ENCODE data around the gene DNHD1. TPM values are rescaled to one million over a fixed set of nuclear protein-coding genes. Genes with fewer than 3 reads are reported as not detected.

The DNHD1 gene
- total RNA-seq, 1 donor from 2014 or later, result 17.3 TPM

DNA sequence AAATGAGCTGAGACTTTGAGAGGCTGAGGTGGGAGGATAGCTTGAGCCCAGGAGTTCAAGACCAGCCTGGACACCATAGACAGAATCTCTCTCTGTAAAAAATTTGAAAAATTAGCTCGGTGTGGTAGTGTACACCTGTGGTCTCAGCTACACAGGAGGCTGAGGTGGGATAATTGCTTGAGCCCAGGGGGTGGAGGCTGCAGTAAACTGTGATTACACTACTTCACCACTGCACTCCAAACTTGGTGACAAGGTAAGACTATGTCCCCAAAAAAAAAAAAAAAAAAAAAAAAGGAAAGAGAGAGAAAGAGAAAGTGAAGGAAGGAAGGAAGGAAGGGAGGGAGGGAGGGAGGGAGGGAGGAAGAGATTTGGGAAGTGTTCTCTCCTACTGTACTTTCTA is 81.1 kb downstream of the DNHD1 start:
- Mint-ChIP-seq H3K4me3 (no peak overlapping the region), H3K9me3 (peaks cover 17% of the 10 kb centered on the region), H3K27ac (no peak overlapping the region), H3K36me3 (peaks cover 20% of the 10 kb centered on the region), H3K4me1 (peaks cover 12% of the 10 kb centered on the region), H3K27me3 (ENCODE audit: low read depth) (no peaks in the 10 kb centered on the region)
- TF ChIP-seq, protein P1, sequence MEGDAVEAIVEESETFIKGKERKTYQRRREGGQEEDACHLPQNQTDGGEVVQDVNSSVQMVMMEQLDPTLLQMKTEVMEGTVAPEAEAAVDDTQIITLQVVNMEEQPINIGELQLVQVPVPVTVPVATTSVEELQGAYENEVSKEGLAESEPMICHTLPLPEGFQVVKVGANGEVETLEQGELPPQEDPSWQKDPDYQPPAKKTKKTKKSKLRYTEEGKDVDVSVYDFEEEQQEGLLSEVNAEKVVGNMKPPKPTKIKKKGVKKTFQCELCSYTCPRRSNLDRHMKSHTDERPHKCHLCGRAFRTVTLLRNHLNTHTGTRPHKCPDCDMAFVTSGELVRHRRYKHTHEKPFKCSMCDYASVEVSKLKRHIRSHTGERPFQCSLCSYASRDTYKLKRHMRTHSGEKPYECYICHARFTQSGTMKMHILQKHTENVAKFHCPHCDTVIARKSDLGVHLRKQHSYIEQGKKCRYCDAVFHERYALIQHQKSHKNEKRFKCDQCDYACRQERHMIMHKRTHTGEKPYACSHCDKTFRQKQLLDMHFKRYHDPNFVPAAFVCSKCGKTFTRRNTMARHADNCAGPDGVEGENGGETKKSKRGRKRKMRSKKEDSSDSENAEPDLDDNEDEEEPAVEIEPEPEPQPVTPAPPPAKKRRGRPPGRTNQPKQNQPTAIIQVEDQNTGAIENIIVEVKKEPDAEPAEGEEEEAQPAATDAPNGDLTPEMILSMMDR (IDR thresholded peaks at IDR 0.05; ENCODE audit: unreplicated experiment), result no peak
- DNase-seq (ENCODE audit: low spot score in 2 of 2, unreplicated experiment in 2 of 2), result no peak

DNA sequence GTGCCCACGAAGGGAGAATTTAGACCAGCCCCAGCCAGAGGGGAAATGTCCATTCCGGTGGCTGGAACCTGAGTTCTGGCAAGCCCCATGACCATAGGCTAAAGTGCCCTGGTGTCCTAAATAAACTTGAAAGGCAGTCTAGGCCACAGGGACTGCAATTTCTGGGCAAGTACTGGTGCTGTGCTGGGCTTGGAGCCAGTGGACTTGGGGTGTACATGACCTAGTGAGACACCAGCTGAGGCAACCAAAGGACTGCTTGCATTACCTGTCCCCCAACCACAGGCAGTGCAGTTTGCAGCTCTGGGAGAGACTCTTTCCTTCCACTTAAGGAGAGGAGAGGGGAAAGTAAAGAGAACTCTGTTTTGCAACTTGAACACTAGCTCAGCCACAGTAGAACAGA is 82.6 kb downstream of the DNHD1 start:
- no peak overlapping the region for H3K4me3 Mint-ChIP-seq
- no peak for DNase-seq (ENCODE audit: low spot score in 2 of 2, unreplicated experiment in 2 of 2)
- H3K9me3 Mint-ChIP-seq, result peaks cover 33% of the 10 kb centered on the region
- H3K36me3 Mint-ChIP-seq, result peaks cover 34% of the 10 kb centered on the region
- no peak overlapping the region for H3K27ac Mint-ChIP-seq
- peaks cover 12% of the 10 kb centered on the region for H3K4me1 Mint-ChIP-seq
- H3K27me3 Mint-ChIP-seq (ENCODE audit: low read depth), result no peaks in the 10 kb centered on the region
- TF ChIP-seq, protein P1 (IDR thresholded peaks at IDR 0.05; ENCODE audit: unreplicated experiment), result no peak

DNA sequence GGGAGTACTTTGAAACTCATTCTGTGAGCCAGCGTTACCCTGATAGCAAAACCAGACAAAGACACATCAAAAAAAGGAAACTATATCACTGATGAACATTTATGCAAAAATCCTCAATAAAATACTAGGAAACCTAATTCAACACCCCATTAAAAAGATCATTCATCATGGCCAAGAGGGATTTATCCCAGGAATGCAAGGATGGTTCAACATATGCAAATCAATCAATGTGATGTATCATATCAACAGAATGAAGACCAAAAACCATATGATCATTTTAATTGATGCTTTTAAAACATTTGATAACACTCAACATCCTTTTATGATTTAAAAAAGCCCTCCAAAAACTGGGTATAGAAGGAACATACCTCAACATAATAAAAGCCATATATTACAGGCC is 86.5 kb downstream of the DNHD1 start:
- no peak overlapping the region for H3K4me3 Mint-ChIP-seq
- H3K27me3 Mint-ChIP-seq (ENCODE audit: low read depth), result no peaks in the 10 kb centered on the region
- TF ChIP-seq, protein P1 (IDR thresholded peaks at IDR 0.05; ENCODE audit: unreplicated experiment), result no peak
- no peak overlapping the region for H3K27ac Mint-ChIP-seq
- no peak for DNase-seq (ENCODE audit: low spot score in 2 of 2, unreplicated experiment in 2 of 2)
- H3K4me1 Mint-ChIP-seq, result no peaks in the 10 kb centered on the region
- peaks cover 40% of the 10 kb centered on the region for H3K36me3 Mint-ChIP-seq
- peaks cover 37% of the 10 kb centered on the region for H3K9me3 Mint-ChIP-seq

DNA sequence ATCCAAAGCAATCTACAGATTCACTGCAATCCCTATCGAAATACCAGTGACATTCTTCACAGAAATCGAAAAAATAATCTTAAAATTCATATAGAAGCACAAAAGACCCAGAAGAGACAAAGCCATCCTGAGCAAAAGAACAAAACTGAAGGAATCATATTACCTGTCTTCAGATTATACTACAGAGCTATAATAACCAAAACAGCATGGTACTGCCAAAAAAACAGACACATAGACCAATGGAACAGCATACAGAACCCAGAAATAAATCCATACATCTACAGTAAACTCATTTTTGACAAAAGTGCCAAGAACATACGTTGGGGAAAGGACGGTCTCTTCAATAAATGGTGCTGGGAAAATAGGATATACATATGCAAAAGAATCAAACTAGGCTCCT is 87.4 kb downstream of the DNHD1 start:
- Mint-ChIP-seq H3K4me1 (no peaks in the 10 kb centered on the region), H3K27ac (no peak overlapping the region), H3K27me3 (ENCODE audit: low read depth) (no peaks in the 10 kb centered on the region), H3K9me3 (peaks cover 37% of the 10 kb centered on the region), H3K36me3 (peaks cover 40% of the 10 kb centered on the region), H3K4me3 (no peak overlapping the region)
- TF ChIP-seq, protein P1 (IDR thresholded peaks at IDR 0.05; ENCODE audit: unreplicated experiment), result no peak
- DNase-seq (ENCODE audit: low spot score in 2 of 2, unreplicated experiment in 2 of 2), result no peak

DNA sequence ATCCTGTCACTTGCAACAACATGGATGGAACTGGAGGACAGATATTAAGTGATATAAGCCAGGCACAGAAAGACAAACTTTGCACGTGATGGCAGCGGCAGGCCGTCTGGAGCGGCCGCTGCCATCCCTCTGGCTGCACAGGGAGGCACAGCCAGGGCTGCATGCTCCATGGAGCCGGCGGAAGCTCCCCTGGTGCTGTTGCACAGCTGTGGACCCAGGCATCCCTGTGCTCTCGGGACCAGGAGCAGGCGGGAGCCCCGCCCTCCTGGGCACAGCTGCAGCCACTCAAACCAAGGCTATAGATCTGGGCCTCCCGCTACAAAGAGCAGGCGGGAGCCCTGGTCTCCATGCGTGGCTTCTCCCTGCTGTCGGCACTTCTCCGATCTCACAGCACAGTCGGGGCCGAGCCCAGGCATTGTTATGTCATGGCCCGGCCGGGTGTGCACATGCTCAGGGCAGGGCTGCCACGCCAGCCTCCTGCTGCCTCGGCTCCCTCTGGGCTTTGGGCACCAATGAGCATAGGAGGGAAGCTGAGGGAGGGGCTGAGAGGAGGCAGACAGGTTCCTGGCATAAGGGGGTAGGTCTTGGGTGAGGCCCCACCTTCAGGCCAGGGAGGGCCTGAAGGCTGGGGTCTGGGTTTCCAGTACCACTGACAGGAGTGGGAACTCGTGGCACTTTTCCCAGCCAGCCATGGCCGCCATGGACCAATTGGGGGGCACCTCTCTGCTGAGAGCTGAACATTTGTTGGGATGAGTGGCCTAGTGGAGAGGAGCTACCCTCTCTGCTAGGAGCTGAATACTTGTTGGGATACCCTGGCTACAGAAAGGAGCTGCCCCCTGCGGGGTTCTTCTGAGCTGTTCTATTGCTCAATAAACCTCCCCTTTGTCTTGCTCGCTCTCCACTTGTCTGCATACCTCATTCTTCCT is 89.6 kb downstream of the DNHD1 start:
- no peaks in the 10 kb centered on the region for H3K4me1 Mint-ChIP-seq
- peaks cover 32% of the 10 kb centered on the region for H3K9me3 Mint-ChIP-seq

More for the DNA sequence above, 89.6 kb downstream of the DNHD1 start:
- Mint-ChIP-seq H3K27ac (no peak overlapping the region), H3K36me3 (peaks cover 33% of the 10 kb centered on the region), H3K27me3 (ENCODE audit: low read depth) (no peaks in the 10 kb centered on the region), H3K4me3 (no peak overlapping the region)
- no peak for DNase-seq (ENCODE audit: low spot score in 2 of 2, unreplicated experiment in 2 of 2)
- TF ChIP-seq, protein P1 (IDR thresholded peaks at IDR 0.05; ENCODE audit: unreplicated experiment), result no peak
